ENCODE data around the gene CLDN9.

CLDN9 gene

GRCh38 chr16:2996298-2996697 lies 16.4 kb upstream of the CLDN9 start:
- no peak for DNase-seq (ENCODE audit: low read depth)

GRCh38 chr16:2999929-3000328 lies 12.8 kb upstream of the CLDN9 start:
- no peak for DNase-seq (ENCODE audit: low read depth)

- no peak for DNase-seq (ENCODE audit: low read depth)
These were observed 12.2 kb upstream of the CLDN9 start for GRCh38 chr16:3000540-3000939.

GRCh38 chr16:3001316-3001715 lies 11.4 kb upstream of the CLDN9 start:
- DNase-seq (ENCODE audit: low read depth): no peak

- peak; percentile 97 for DNase-seq (ENCODE audit: low read depth)
These were observed 9.0 kb upstream of the CLDN9 start for GRCh38 chr16:3003582-3004270.

- DNase-seq (ENCODE audit: low read depth): no peak
These were observed 8.4 kb upstream of the CLDN9 start for GRCh38 chr16:3004319-3004718.

- no peak for DNase-seq (ENCODE audit: low read depth)
These were observed 7.9 kb upstream of the CLDN9 start for GRCh38 chr16:3004781-3005284.

GRCh38 chr16:3007059-3007956 lies 5.4 kb upstream of the CLDN9 start:
- DNase-seq (ENCODE audit: low read depth): no peak

- DNase-seq (ENCODE audit: low read depth): no peak
These were observed 4.6 kb upstream of the CLDN9 start for GRCh38 chr16:3007957-3008689.

GRCh38 chr16:3008690-3009037 lies 4.1 kb upstream of the CLDN9 start:
- no peak for DNase-seq (ENCODE audit: low read depth)

GRCh38 chr16:3009568-3010390 lies 2.9 kb upstream of the CLDN9 start:
- DNase-seq (ENCODE audit: low read depth): no peak

GRCh38 chr16:3010510-3010909 lies 2.2 kb upstream of the CLDN9 start:
- no peak for DNase-seq (ENCODE audit: low read depth)

GRCh38 chr16:3012246-3012645 lies 477 bp upstream of the CLDN9 start:
- no peak for DNase-seq (ENCODE audit: low read depth)

- DNase-seq (ENCODE audit: low read depth): no peak
These were observed 798 bp downstream of the CLDN9 start for GRCh38 chr16:3013491-3013951.

GRCh38 chr16:3013998-3014690 lies 1.4 kb downstream of the CLDN9 start:
- DNase-seq (ENCODE audit: low read depth): no peak

- DNase-seq (ENCODE audit: low read depth): no peak
These were observed 2.2 kb downstream of the CLDN9 start for GRCh38 chr16:3014971-3015370.

GRCh38 chr16:3015865-3016521 lies 3.3 kb downstream of the CLDN9 start:
- no peak for DNase-seq (ENCODE audit: low read depth)

GRCh38 chr16:3017344-3017743 lies 4.6 kb downstream of the CLDN9 start:
- DNase-seq (ENCODE audit: low read depth): no peak

GRCh38 chr16:3017794-3018506 lies 5.2 kb downstream of the CLDN9 start, which contains the start of gene CLDN6:
TSS of gene CLDN6 (minus strand) at chr16:3018183. CDS start at chr16:3016021, 2,162 bp downstream.
- no peak for DNase-seq (ENCODE audit: low read depth)
